ENCODE measurements around the gene NRP2. TPM values are rescaled to one million over a fixed set of nuclear protein-coding genes. Genes with fewer than 3 reads are reported as not detected.

NRP2 gene
- total and polyA plus RNA-seq, 7 experiments from 2014 or later = 0.35 to 23.7 (median 1.4) TPM

DNA sequence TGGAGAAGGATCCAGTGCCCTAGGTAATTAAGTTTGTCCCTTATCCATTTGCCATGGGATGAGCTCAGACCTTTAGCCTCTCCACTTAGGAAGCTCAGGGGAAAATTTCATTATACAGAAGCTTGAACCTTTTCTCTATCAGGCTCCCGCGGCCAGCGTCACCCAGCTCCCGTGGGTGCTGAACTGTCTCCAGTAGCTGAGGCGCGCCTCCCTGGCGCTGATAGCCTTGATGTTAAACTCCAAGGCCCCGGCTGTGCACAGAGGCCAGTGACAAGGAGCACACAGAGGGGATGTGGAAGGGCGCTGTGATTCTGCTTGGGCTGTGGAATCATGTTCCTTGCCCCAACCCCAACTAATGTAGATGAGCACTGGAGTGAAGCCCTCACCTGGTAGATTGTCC is 50.8 kb downstream of the NRP2 start:
- H3K27ac ChIP-seq (ENCODE audit: low read depth, low read length) = no peak overlapping the region
- Mint-ChIP-seq H3K36me3 (peaks cover 0 to 2% (median 0%) of the 10 kb centered on the region in 5 donors), H3K4me1 (peaks cover 0 to 6% (median 0%) of the 10 kb centered on the region in 7 donors), H3K27me3 (peaks cover 0 to 3% (median 0%) of the 10 kb centered on the region in 5 donors), H3K4me3 (no peak overlapping the region), H3K9me3 (peaks cover 0 to 1% (median 0%) of the 10 kb centered on the region in 11 donors), H3K27ac (no peak overlapping the region)
- POLR2A ChIA-PET = no interaction called here
- no peaks in the 10 kb centered on the region for H3K9me3 ChIP-seq (ENCODE audit: control insufficient read depth in 2 of 3, low read length in 3 of 3)
- no peaks in the 10 kb centered on the region for H3K36me3 ChIP-seq (ENCODE audit: control insufficient read depth in 2 of 3, insufficient read depth in 3 of 3, low read length in 3 of 3)
- no peak for DNase-seq
- CTCF ChIA-PET = no interaction called here
- intact Hi-C loops (cut with micrococcal nuclease) = no loop called here
- H3K4me3 ChIP-seq (ENCODE audit: low read length) = no peak overlapping the region
- H3K27me3 ChIP-seq (ENCODE audit: control insufficient read depth in 2 of 2, insufficient read depth in 2 of 2, low read length in 2 of 2) = no peaks in the 10 kb centered on the region
- no peak for ATAC-seq
- H3K4me1 ChIP-seq (ENCODE audit: control insufficient read depth in 2 of 2, insufficient read depth in 2 of 2, low read length in 2 of 2) = no peaks in the 10 kb centered on the region

GRCh38 chr2:205733648-205734047 is 51.3 kb downstream of the NRP2 start:
- H3K4me1 ChIP-seq (ENCODE audit: control insufficient read depth in 2 of 2, insufficient read depth in 2 of 2, low read length in 2 of 2) = no peaks in the 10 kb centered on the region
- intact Hi-C loops (cut with micrococcal nuclease) = no loop called here
- peaks cover 0 to 3% (median 0%) of the 10 kb centered on the region in 5 donors for H3K27me3 Mint-ChIP-seq
- H3K4me1 Mint-ChIP-seq = peaks cover 0 to 6% (median 0%) of the 10 kb centered on the region in 7 donors
- H3K4me3 Mint-ChIP-seq = no peak overlapping the region
- DNase-seq (no peak), ATAC-seq (no peak)
- H3K27ac ChIP-seq (ENCODE audit: low read depth, low read length) = no peak overlapping the region
- H3K36me3 Mint-ChIP-seq = peaks cover 0 to 2% (median 0%) of the 10 kb centered on the region in 5 donors
- POLR2A ChIA-PET = no interaction called here
- no peak overlapping the region for H3K4me3 ChIP-seq (ENCODE audit: low read length)
- peaks cover 0 to 3% (median 0%) of the 10 kb centered on the region in 11 donors for H3K9me3 Mint-ChIP-seq
- CTCF ChIA-PET = no interaction called here
- no peaks in the 10 kb centered on the region for H3K27me3 ChIP-seq (ENCODE audit: control insufficient read depth in 2 of 2, insufficient read depth in 2 of 2, low read length in 2 of 2)
- H3K9me3 ChIP-seq (ENCODE audit: control insufficient read depth in 2 of 3, low read length in 3 of 3) = no peaks in the 10 kb centered on the region
- no peaks in the 10 kb centered on the region for H3K36me3 ChIP-seq (ENCODE audit: control insufficient read depth in 2 of 3, insufficient read depth in 3 of 3, low read length in 3 of 3)
- no peak overlapping the region for H3K27ac Mint-ChIP-seq

DNA sequence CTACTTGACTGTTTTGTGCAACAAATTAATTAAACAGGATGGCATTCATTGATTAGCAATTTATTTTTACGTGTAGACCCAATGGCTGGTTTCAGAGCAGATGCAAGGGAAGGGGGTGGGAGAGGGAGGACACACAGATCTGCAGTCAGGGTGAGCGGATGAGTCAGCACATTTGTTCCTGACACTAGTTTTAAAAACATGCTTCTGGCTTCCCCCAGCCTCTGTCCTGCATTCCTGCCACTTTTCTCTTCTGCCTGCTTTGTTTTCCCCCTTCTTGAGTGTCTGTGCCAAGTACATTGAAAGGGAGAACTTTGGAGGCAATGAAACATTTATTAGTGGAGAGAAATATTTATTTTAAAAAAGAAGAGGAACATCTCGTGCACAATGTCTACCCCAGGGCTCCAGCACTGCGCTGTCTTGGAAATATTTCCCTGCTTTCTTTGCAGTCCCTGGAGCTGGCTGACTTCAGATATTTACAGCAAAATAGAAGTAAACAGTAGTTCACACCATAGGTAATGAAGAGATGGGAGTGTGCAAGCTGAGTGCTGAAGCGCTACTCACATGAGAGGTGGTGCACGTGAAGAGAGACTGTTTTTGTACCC is 52.2 kb downstream of the NRP2 start:
- Histone ChIP-seq H3K27ac (ENCODE audit: low read depth, low read length) (no peak overlapping the region), H3K9me3 (ENCODE audit: control insufficient read depth in 2 of 3, low read length in 3 of 3) (no peaks in the 10 kb centered on the region), H3K4me1 (ENCODE audit: control insufficient read depth in 2 of 2, insufficient read depth in 2 of 2, low read length in 2 of 2) (no peaks in the 10 kb centered on the region), H3K36me3 (ENCODE audit: control insufficient read depth in 2 of 3, insufficient read depth in 3 of 3, low read length in 3 of 3) (no peaks in the 10 kb centered on the region), H3K27me3 (ENCODE audit: control insufficient read depth in 2 of 2, insufficient read depth in 2 of 2, low read length in 2 of 2) (no peaks in the 10 kb centered on the region), H3K4me3 (ENCODE audit: low read length) (no peak overlapping the region)
- Mint-ChIP-seq H3K4me1 (peaks cover 0 to 6% (median 0%) of the 10 kb centered on the region in 7 donors), H3K36me3 (peaks cover 0 to 2% (median 0%) of the 10 kb centered on the region in 5 donors), H3K4me3 (no peak overlapping the region), H3K9me3 (peaks cover 0 to 3% (median 0%) of the 10 kb centered on the region in 11 donors), H3K27me3 (peaks cover 0 to 3% (median 0%) of the 10 kb centered on the region in 5 donors), H3K27ac (no peak overlapping the region)
- intact Hi-C loops (cut with micrococcal nuclease) = no loop called here
- ATAC-seq (no peak), DNase-seq (no peak)
- ChIA-PET CTCF (no interaction called here), POLR2A (no interaction called here)

GRCh38 chr2:205738117-205738968 is 56.0 kb downstream of the NRP2 start:
- Histone ChIP-seq H3K4me3 (ENCODE audit: low read length) (no peak overlapping the region), H3K27me3 (ENCODE audit: control insufficient read depth in 2 of 2, insufficient read depth in 2 of 2, low read length in 2 of 2) (no peaks in the 10 kb centered on the region), H3K36me3 (ENCODE audit: control insufficient read depth in 2 of 3, insufficient read depth in 3 of 3, low read length in 3 of 3) (no peaks in the 10 kb centered on the region), H3K27ac (ENCODE audit: low read depth, low read length) (no peak overlapping the region), H3K4me1 (ENCODE audit: control insufficient read depth in 2 of 2, insufficient read depth in 2 of 2, low read length in 2 of 2) (no peaks in the 10 kb centered on the region), H3K9me3 (ENCODE audit: control insufficient read depth in 2 of 3, low read length in 3 of 3) (no peaks in the 10 kb centered on the region)
- Mint-ChIP-seq H3K4me1 (peaks cover 0 to 6% (median 0%) of the 10 kb centered on the region in 7 donors), H3K9me3 (peaks cover 0 to 3% (median 0%) of the 10 kb centered on the region in 11 donors), H3K36me3 (peaks cover 0 to 8% (median 0%) of the 10 kb centered on the region in 5 donors), H3K4me3 (no peak overlapping the region), H3K27me3 (peaks cover 0 to 15% (median 0%) of the 10 kb centered on the region in 5 donors), H3K27ac (peak overlapping the region in 1 of 9 donors; percentile 77)
- ATAC-seq = no peak
- ChIA-PET CTCF (no interaction called here), POLR2A (no interaction called here)
- no peak for DNase-seq
- intact Hi-C loops (cut with micrococcal nuclease) = no loop called here

GRCh38 chr2:205739620-205740019 is 57.3 kb downstream of the NRP2 start:
- Histone ChIP-seq H3K4me1 (ENCODE audit: control insufficient read depth in 2 of 2, insufficient read depth in 2 of 2, low read length in 2 of 2) (no peaks in the 10 kb centered on the region), H3K36me3 (ENCODE audit: control insufficient read depth in 2 of 3, insufficient read depth in 3 of 3, low read length in 3 of 3) (no peaks in the 10 kb centered on the region), H3K27me3 (ENCODE audit: control insufficient read depth in 2 of 2, insufficient read depth in 2 of 2, low read length in 2 of 2) (no peaks in the 10 kb centered on the region), H3K27ac (ENCODE audit: low read depth, low read length) (no peak overlapping the region), H3K4me3 (ENCODE audit: low read length) (no peak overlapping the region), H3K9me3 (ENCODE audit: control insufficient read depth in 2 of 3, low read length in 3 of 3) (no peaks in the 10 kb centered on the region)
- Mint-ChIP-seq H3K4me1 (peaks cover 0 to 2% (median 0%) of the 10 kb centered on the region in 7 donors), H3K27ac (no peak overlapping the region), H3K36me3 (peaks cover 0 to 8% (median 0%) of the 10 kb centered on the region in 5 donors), H3K4me3 (no peak overlapping the region), H3K9me3 (peaks cover 0 to 3% (median 0%) of the 10 kb centered on the region in 11 donors), H3K27me3 (peaks cover 0 to 12% (median 0%) of the 10 kb centered on the region in 5 donors)
- CTCF ChIA-PET = no interaction called here
- intact Hi-C loops (cut with micrococcal nuclease) = no loop called here
- ATAC-seq (no peak), DNase-seq (no peak)
- POLR2A ChIA-PET = no interaction called here

- CTCF ChIA-PET = interaction anchor here (0.9 kb wide), 1 partner anchor 186 kb away, joined by 6 read pairs; no protein-coding TSS in a partner anchor
- Histone ChIP-seq H3K27ac (ENCODE audit: low read depth, low read length) (no peak overlapping the region), H3K4me3 (ENCODE audit: low read length) (no peak overlapping the region), H3K9me3 (ENCODE audit: control insufficient read depth in 2 of 3, low read length in 3 of 3) (no peaks in the 10 kb centered on the region), H3K36me3 (ENCODE audit: control insufficient read depth in 2 of 3, insufficient read depth in 3 of 3, low read length in 3 of 3) (no peaks in the 10 kb centered on the region), H3K4me1 (ENCODE audit: control insufficient read depth in 2 of 2, insufficient read depth in 2 of 2, low read length in 2 of 2) (no peaks in the 10 kb centered on the region), H3K27me3 (ENCODE audit: control insufficient read depth in 2 of 2, insufficient read depth in 2 of 2, low read length in 2 of 2) (no peaks in the 10 kb centered on the region)
- H3K27ac Mint-ChIP-seq = no peak overlapping the region
- peaks cover 0 to 3% (median 0%) of the 10 kb centered on the region in 11 donors for H3K9me3 Mint-ChIP-seq
- H3K27me3 Mint-ChIP-seq = peaks cover 0 to 14% (median 0%) of the 10 kb centered on the region in 5 donors
- H3K4me1 Mint-ChIP-seq = peaks cover 0 to 2% (median 0%) of the 10 kb centered on the region in 7 donors
- H3K4me3 Mint-ChIP-seq = no peak overlapping the region
- DNase-seq (no peak), ATAC-seq (no peak)
- POLR2A ChIA-PET = no interaction called here
- intact Hi-C loops (cut with micrococcal nuclease) = no loop called here
- peaks cover 0 to 8% (median 0%) of the 10 kb centered on the region in 5 donors for H3K36me3 Mint-ChIP-seq
Observed at GRCh38 chr2:205740381-205740780, 58.1 kb downstream of the NRP2 start.
